Measurements from ENCODE around the gene HOXB13.

The HOXB13 gene

GRCh38 chr17:48728232-48729231, at the start of gene HOXB13:
Gene HOXB13, minus strand, starts transcription at chr17:48728750. Its CDS starts 157 bp downstream, at chr17:48728593.
- peak; percentile 75 for DNase-seq (ENCODE audit: low spot score)

- no peak for DNase-seq (ENCODE audit: low spot score)
Observed at GRCh38 chr17:48776602-48777001, 48.1 kb upstream of the HOXB13 start.

GRCh38 chr17:48773245-48773644, 44.7 kb upstream of the HOXB13 start:
- DNase-seq (ENCODE audit: low spot score): no peak

GRCh38 chr17:48770954-48771353, 42.4 kb upstream of the HOXB13 start:
- DNase-seq (ENCODE audit: low spot score): no peak

- no peak for DNase-seq (ENCODE audit: low spot score)
Observed at GRCh38 chr17:48769009-48769675, 40.6 kb upstream of the HOXB13 start.

GRCh38 chr17:48767263-48767774, 38.8 kb upstream of the HOXB13 start:
- DNase-seq (ENCODE audit: low spot score): no peak

GRCh38 chr17:48761114-48761513, 32.6 kb upstream of the HOXB13 start:
- DNase-seq (ENCODE audit: low spot score): no peak

GRCh38 chr17:48760411-48760810, 31.9 kb upstream of the HOXB13 start:
- no peak for DNase-seq (ENCODE audit: low spot score)

GRCh38 chr17:48759288-48759687, 30.7 kb upstream of the HOXB13 start:
- no peak for DNase-seq (ENCODE audit: low spot score)

GRCh38 chr17:48757524-48757961, 29.0 kb upstream of the HOXB13 start:
- no peak for DNase-seq (ENCODE audit: low spot score)

GRCh38 chr17:48756830-48757251, 28.3 kb upstream of the HOXB13 start:
- no peak for DNase-seq (ENCODE audit: low spot score)

- no peak for DNase-seq (ENCODE audit: low spot score)
Observed at GRCh38 chr17:48755356-48755755, 26.8 kb upstream of the HOXB13 start.

- no peak for DNase-seq (ENCODE audit: low spot score)
Observed at GRCh38 chr17:48754500-48755261, 26.1 kb upstream of the HOXB13 start.

- no peak for DNase-seq (ENCODE audit: low spot score)
Observed at GRCh38 chr17:48753794-48754499, 25.4 kb upstream of the HOXB13 start.

- DNase-seq (ENCODE audit: low spot score): no peak
Observed at GRCh38 chr17:48752399-48753288, 24.1 kb upstream of the HOXB13 start.

GRCh38 chr17:48751733-48752398, 23.3 kb upstream of the HOXB13 start:
- no peak for DNase-seq (ENCODE audit: low spot score)

GRCh38 chr17:48751172-48751571, 22.6 kb upstream of the HOXB13 start:
- no peak for DNase-seq (ENCODE audit: low spot score)

GRCh38 chr17:48749621-48750553, 21.3 kb upstream of the HOXB13 start:
- no peak for DNase-seq (ENCODE audit: low spot score)

Measured in SW480 (cell line).